ENCODE measurements around the gene TFG.
A peak's percentile ranks its signal among the peaks of the same experiment; 100 is the strongest.

TFG gene

DNA sequence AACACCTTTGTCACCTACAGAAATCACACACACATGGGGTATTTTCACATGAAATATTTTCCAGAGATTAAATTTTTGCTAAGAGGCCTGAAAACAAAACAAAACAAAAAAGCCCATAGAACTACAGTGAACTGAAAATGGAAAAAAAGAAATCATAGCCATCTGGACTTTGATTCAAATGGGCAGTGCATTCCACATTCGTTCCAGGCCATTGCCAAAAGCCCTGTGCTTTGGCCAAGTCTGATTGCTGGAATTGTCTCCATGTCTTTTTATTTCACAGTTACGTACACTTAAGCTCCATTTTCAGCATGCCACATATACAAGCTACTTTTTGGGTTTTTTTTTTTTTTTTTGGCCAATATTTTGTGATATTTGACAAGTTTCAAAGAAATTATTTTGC is 47.1 kb downstream of the TFG start:
- Histone ChIP-seq H3K27me3 (ENCODE audit: low read depth, low read length) (no peaks in the 10 kb centered on the region), H3K9ac (ENCODE audit: low read length) (no peak overlapping the region), H4K20me1 (ENCODE audit: insufficient read depth, low read length) (no peaks in the 10 kb centered on the region), H2AFZ (ENCODE audit: low read depth, low read length) (no peak overlapping the region), H3K4me1 (ENCODE audit: low read length) (peaks cover 17% of the 10 kb centered on the region), H3K9me3 (ENCODE audit: insufficient read depth, low read length) (no peaks in the 10 kb centered on the region), H3K27ac (ENCODE audit: low read length) (no peak overlapping the region), H3K79me2 (ENCODE audit: low read length) (no peaks in the 10 kb centered on the region), H3K4me3 (ENCODE audit: low read length) (no peak overlapping the region), H3K36me3 (replicated peaks; ENCODE audit: low read depth, low read length) (peaks cover 36% of the 10 kb centered on the region), H3K4me2 (ENCODE audit: low read length) (no peak overlapping the region)
- TF ChIP-seq EZH2phosphoT487 (IDR thresholded peaks at IDR 0.05; ENCODE audit: low read depth), result no peak
- TF ChIP-seq, protein P1, sequence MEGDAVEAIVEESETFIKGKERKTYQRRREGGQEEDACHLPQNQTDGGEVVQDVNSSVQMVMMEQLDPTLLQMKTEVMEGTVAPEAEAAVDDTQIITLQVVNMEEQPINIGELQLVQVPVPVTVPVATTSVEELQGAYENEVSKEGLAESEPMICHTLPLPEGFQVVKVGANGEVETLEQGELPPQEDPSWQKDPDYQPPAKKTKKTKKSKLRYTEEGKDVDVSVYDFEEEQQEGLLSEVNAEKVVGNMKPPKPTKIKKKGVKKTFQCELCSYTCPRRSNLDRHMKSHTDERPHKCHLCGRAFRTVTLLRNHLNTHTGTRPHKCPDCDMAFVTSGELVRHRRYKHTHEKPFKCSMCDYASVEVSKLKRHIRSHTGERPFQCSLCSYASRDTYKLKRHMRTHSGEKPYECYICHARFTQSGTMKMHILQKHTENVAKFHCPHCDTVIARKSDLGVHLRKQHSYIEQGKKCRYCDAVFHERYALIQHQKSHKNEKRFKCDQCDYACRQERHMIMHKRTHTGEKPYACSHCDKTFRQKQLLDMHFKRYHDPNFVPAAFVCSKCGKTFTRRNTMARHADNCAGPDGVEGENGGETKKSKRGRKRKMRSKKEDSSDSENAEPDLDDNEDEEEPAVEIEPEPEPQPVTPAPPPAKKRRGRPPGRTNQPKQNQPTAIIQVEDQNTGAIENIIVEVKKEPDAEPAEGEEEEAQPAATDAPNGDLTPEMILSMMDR (IDR thresholded peaks at IDR 0.05; ENCODE audit: low read depth, low read length), result no peak

DNA sequence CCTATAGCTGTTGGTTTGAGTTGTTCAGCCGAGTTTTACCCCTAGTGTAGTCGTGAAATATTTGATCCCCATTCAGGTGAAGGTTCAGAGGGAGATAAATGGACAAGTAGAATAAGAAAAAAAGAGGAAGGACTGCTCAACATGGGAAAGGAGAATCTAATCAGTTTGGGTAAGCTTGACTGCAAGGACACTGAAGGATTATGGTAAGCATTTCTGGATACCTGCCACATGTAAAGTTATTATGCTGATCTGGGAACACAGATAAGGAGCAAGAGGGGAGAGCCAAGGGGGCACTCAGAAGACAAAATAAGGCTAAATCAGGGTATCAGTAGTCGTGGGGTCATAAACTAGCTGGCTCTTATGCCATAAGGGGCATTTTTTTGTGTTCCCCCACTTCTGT is 49.9 kb downstream of the TFG start:
- no peak overlapping the region for H2AFZ ChIP-seq (ENCODE audit: low read depth, low read length)
- no peaks in the 10 kb centered on the region for H4K20me1 ChIP-seq (ENCODE audit: insufficient read depth, low read length)
- no peak overlapping the region for H3K4me2 ChIP-seq (ENCODE audit: low read length)
- H3K36me3 ChIP-seq (replicated peaks; ENCODE audit: low read depth, low read length), result peaks cover 14% of the 10 kb centered on the region
- no peak overlapping the region for H3K9ac ChIP-seq (ENCODE audit: low read length)
- no peaks in the 10 kb centered on the region for H3K27me3 ChIP-seq (ENCODE audit: low read depth, low read length)
- H3K4me1 ChIP-seq (ENCODE audit: low read length), result peaks cover 20% of the 10 kb centered on the region
- H3K9me3 ChIP-seq (ENCODE audit: insufficient read depth, low read length), result no peaks in the 10 kb centered on the region
- H3K79me2 ChIP-seq (ENCODE audit: low read length), result no peaks in the 10 kb centered on the region
- H3K27ac ChIP-seq (ENCODE audit: low read length), result no peak overlapping the region
- TF ChIP-seq EZH2phosphoT487 (IDR thresholded peaks at IDR 0.05; ENCODE audit: low read depth), result no peak
- TF ChIP-seq, protein P1 (IDR thresholded peaks at IDR 0.05; ENCODE audit: low read depth, low read length), result no peak
- H3K4me3 ChIP-seq (ENCODE audit: low read length), result no peak overlapping the region

DNA sequence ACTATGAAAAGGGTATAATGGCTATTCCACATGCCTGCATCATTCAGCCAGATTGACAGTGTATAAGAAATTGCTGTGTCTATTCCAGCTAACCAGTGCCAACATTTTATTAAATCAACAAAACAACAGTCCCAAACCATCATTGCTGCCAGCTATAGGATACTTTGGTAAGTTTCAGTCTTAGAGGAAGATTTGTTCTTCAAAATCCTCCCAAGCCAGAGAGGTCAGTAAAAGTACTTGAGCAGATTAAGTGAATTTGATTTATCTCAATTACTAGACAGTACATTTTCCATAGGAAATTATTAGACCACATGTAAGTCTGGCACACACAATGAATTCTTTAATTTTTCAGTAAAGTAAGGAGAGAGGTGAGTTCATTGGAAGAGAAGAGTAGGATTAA is 50.7 kb downstream of the TFG start:
- Histone ChIP-seq H2AFZ (ENCODE audit: low read depth, low read length) (no peak overlapping the region), H3K4me2 (ENCODE audit: low read length) (peak overlapping the region; percentile 53)

DNA sequence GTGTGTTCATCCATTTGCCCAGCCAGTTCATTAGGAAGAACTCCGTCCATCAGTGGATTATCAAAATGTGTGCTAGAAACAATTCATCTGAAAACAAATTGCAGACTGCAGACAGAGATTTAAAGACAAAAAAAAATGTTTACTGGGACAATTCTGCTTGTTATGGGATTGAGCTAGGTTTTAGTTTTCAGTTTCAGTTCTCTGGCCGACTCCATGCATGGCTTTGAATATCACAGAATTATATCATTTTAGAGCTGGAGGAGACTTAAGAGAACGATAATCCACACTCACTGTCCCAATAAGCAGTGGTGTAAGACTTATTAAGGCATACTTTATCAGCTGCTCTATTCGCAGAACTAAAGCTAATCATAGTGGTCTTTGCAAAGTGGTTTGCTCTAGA is 51.1 kb downstream of the TFG start:
- Histone ChIP-seq H3K4me2 (ENCODE audit: low read length) (peak overlapping the region; percentile 53), H3K9me3 (ENCODE audit: insufficient read depth, low read length) (no peaks in the 10 kb centered on the region), H3K9ac (ENCODE audit: low read length) (no peak overlapping the region), H3K36me3 (replicated peaks; ENCODE audit: low read depth, low read length) (peaks cover 3% of the 10 kb centered on the region), H3K4me3 (ENCODE audit: low read length) (peak overlapping the region; percentile 25; the same call in 1 of the 2 replicates), H3K27me3 (ENCODE audit: low read depth, low read length) (no peaks in the 10 kb centered on the region), H3K79me2 (ENCODE audit: low read length) (no peaks in the 10 kb centered on the region), H3K27ac (ENCODE audit: low read length) (no peak overlapping the region), H2AFZ (ENCODE audit: low read depth, low read length) (no peak overlapping the region), H4K20me1 (ENCODE audit: insufficient read depth, low read length) (no peaks in the 10 kb centered on the region), H3K4me1 (ENCODE audit: low read length) (peaks cover 20% of the 10 kb centered on the region)
- TF ChIP-seq, protein P1 (IDR thresholded peaks at IDR 0.05; ENCODE audit: low read depth, low read length), result no peak
- no peak for TF ChIP-seq EZH2phosphoT487 (IDR thresholded peaks at IDR 0.05; ENCODE audit: low read depth)

More for the DNA sequence above, 50.7 kb downstream of the TFG start:
- no peak overlapping the region for H3K27ac ChIP-seq (ENCODE audit: low read length)
- peaks cover 6% of the 10 kb centered on the region for H3K36me3 ChIP-seq (replicated peaks; ENCODE audit: low read depth, low read length)
- no peaks in the 10 kb centered on the region for H3K9me3 ChIP-seq (ENCODE audit: insufficient read depth, low read length)
- H3K9ac ChIP-seq (ENCODE audit: low read length), result no peak overlapping the region
- TF ChIP-seq, protein P1 (IDR thresholded peaks at IDR 0.05; ENCODE audit: low read depth, low read length), result no peak
- TF ChIP-seq EZH2phosphoT487 (IDR thresholded peaks at IDR 0.05; ENCODE audit: low read depth), result no peak
- no peaks in the 10 kb centered on the region for H3K27me3 ChIP-seq (ENCODE audit: low read depth, low read length)
- no peaks in the 10 kb centered on the region for H4K20me1 ChIP-seq (ENCODE audit: insufficient read depth, low read length)
- no peaks in the 10 kb centered on the region for H3K79me2 ChIP-seq (ENCODE audit: low read length)
- peak overlapping the region; percentile 25; the same call in 1 of the 2 replicates for H3K4me3 ChIP-seq (ENCODE audit: low read length)
- H3K4me1 ChIP-seq (ENCODE audit: low read length), result peaks cover 20% of the 10 kb centered on the region
